GM13977 (cell line): ENCODE data around the gene DACH1.

Source experiments
- DNase-seq: peaks from one replicate; pipeline ENCODE4 v3.0.0; 2012; ENCODE audit warnings: low spot score
- in situ Hi-C: fragments of 300-500 bp; cut with MboI; formaldehyde crosslinking; loops from one replicate; pipeline ENCODE4 v1.12.0; 2022; ENCODE audit warnings: low sequenced_read_pairs, low pct_unique_long_range_greater_than_20kb, mixed read lengths, inconsistent platforms; ENCODE audit not compliant: unreplicated experiment
- TF ChIP-seq, protein P1 (sequence below): IDR thresholded peaks from 2 replicates; pipeline ENCODE4 v1.5.1; 2012; ENCODE audit warnings: mild to moderate bottlenecking, control low read depth; ENCODE audit not compliant: insufficient read depth; ENCODE audit errors: extremely low read depth, missing control alignments

The DACH1 gene

DNA sequence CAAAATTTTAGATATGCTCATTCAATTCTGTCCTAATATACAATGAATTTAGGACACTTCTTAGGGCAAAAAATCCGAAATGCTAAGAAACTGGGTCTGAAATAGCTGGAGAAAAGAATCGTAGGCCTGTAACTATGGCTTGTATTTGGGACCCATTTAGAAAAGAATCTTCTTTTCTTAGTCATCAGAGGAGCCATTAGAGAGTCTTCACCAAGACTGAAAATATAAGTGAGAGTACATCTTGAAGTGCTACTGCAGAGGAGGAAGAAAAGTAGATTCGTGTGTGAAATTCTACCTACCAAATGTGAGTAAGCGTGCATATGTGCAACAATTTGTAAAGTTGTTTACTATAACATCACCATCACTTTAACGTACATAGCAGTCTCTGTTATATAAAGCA, 8.8 kb upstream of the DACH1 start:
- no peak for DNase-seq
- TF ChIP-seq, protein P1, sequence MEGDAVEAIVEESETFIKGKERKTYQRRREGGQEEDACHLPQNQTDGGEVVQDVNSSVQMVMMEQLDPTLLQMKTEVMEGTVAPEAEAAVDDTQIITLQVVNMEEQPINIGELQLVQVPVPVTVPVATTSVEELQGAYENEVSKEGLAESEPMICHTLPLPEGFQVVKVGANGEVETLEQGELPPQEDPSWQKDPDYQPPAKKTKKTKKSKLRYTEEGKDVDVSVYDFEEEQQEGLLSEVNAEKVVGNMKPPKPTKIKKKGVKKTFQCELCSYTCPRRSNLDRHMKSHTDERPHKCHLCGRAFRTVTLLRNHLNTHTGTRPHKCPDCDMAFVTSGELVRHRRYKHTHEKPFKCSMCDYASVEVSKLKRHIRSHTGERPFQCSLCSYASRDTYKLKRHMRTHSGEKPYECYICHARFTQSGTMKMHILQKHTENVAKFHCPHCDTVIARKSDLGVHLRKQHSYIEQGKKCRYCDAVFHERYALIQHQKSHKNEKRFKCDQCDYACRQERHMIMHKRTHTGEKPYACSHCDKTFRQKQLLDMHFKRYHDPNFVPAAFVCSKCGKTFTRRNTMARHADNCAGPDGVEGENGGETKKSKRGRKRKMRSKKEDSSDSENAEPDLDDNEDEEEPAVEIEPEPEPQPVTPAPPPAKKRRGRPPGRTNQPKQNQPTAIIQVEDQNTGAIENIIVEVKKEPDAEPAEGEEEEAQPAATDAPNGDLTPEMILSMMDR, result no peak
- in situ Hi-C loops, result no loop called here

DNA sequence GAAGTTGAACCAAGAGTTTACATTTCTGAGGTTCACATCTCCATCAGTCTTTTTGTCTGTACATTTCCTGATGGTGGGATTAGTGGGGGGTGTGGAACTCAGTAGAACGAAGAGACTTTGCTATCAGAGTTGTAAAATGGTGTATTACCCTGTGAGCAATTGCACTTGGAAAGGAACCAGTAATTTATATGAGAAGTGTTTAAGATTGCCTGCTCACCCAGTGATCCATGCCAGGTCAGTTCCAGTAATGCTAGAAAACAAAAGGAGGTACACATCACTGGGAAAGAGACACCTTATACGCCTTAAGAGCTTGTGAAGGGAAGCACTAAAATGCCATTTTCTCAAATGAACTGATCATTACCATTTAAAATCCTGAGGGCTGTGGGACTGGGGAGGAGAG, 7.5 kb upstream of the DACH1 start:
- no peak for DNase-seq
- TF ChIP-seq, protein P1, result no peak
- in situ Hi-C loops, result no loop called here

DNA sequence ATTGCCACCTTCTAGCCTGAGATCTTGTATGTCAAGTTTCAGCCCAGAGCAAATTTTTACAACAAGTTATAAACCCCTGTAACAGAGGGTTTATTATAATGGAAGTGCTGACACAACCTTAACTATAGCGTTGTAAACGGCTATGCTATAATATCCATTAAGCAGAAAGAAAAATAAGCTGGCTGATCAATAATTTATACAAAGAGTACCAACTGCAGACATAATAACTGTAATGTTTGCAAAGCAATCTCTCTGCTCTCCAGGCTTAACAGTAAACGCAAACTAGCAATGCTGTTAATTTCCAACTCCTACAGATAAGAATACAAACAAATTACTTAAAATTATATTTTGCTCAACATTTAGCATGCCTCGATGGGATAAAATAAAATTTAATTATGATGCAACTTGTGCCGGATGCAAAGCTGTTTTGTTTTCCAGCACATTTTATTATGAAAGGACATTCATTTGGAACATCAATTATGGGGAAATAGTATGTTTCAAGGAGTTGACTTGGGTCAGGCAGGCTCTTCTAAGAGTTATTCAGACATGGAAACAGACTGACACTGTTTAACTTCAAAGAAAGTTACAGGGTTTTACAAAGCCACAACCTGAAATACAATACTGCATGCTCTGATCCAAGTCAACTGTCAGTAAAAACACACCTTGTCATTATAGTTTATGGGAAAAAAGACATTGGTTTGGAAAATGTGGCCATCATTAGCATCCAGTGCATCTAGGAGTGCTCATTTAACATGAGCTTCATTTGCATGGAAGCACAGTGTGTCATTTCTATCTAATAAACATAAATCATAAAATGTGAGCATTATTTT, 6.6 kb upstream of the DACH1 start:
- TF ChIP-seq, protein P1, result no peak
- in situ Hi-C loops, result no loop called here
- no peak for DNase-seq

DNA sequence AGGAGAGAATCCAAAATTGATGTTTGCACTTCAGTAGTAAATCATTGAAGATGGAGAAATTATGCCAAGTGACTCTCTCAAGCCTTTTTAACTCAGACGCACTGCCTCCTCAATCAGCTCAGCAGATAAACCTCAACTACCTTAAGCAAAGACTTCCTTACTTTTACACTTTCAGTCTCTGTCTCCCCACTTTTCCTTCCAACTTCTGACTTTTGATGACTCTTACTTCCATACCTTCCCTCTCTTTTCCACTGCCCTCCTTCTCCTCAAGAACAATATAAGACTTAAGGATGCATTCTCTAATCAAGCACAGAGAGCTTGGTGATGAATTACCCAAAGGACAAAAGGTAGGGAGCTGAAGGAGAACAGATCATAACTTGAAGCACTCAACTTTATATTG, 4.8 kb upstream of the DACH1 start:
- no peak for DNase-seq
- TF ChIP-seq, protein P1, result no peak
- in situ Hi-C loops, result no loop called here

DNA sequence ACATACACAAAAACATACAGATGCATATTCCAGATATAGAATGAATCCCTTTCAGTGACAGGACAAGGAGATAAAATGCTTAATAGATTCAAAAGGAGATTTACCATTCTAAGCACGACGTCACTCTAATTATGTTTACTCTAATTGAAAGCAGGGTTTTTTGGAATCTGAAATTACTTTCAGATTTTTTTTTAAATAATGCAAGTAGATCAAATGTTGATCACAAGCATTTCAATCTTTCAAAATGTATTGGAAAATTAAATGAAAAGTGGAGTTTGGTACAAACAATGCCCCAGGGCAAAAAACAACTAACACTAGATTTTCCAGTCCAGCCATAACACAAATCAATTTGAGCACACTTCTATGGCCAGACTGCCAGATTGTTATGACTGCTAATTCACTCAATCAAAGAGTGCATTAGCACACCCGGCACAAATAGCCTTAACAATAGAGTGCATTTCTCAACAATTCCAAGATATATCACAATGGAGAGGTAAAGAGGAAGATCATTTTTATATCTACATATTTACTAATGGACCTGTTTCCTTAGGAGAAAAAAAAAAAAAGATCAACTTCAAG, 4.3 kb upstream of the DACH1 start:
- DNase-seq, result no peak
- in situ Hi-C loops, result no loop called here
- TF ChIP-seq, protein P1, result no peak

DNA sequence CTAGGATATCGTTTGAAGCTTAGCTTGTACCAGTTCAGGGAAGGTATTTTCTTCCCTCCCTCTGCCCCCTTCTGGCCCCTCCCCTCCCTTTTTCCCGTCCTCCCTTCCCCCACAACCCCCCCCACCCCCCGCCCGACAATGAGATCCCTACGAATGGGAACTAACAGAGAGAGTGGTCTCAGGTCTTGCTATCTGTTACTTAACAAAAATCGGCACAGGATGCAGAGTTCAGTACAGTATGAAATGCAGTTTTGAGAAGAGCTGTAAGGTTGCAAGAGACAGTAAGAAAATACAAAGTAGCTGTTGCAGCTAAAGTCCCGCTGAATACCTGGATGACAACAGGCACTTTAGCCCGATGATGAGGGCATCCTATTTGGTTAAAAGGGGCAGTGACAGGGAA, 3.1 kb upstream of the DACH1 start:
- no peak for DNase-seq
- in situ Hi-C loops, result no loop called here
- TF ChIP-seq, protein P1, result no peak
